Activated naive CD4-positive, alpha-beta T cell treated with anti-CD3 and anti-CD28 coated beads for 36 hours (primary cell): ENCODE results near the gene LYZL2. TPM values are rescaled to one million over a fixed set of nuclear protein-coding genes. Genes with fewer than 3 reads are reported as not detected.

ENCODE experiments used
- CTCF ChIA-PET: fragments of 350-600 bp; sonication (Branson Sonifier 250); formaldehyde crosslinking; loops from one replicate; lab custom pipeline; 2021; ENCODE audit warnings: antibody characterized with exemption; lab: Charles Lee
- DNase-seq: peaks from one replicate; pipeline ENCODE4 v3.0.0-alpha.2; 2020
- H3K27ac Mint-ChIP-seq: one replicate; pipeline ENCODE4 v1.8.0; 2021; ENCODE audit warnings: mild to moderate bottlenecking, mixed read lengths
- H3K27me3 Mint-ChIP-seq: one replicate; pipeline ENCODE4 v1.8.0; 2021; ENCODE audit warnings: low read depth, mixed read lengths
- H3K36me3 Mint-ChIP-seq: one replicate; pipeline ENCODE4 v1.8.0; 2021; ENCODE audit warnings: low read depth, mixed read lengths
- H3K4me1 Mint-ChIP-seq: one replicate; pipeline ENCODE4 v1.8.0; 2021; ENCODE audit warnings: low read depth, mixed read lengths
- H3K4me3 Mint-ChIP-seq: one replicate; pipeline ENCODE4 v1.8.0; 2021; ENCODE audit warnings: mild to moderate bottlenecking, moderate library complexity, mixed read lengths
- H3K9me3 Mint-ChIP-seq: one replicate; pipeline ENCODE4 v1.8.0; 2021; ENCODE audit warnings: mixed read lengths
- intact Hi-C: fragments of 100-400 bp; cut with micrococcal nuclease; formaldehyde crosslinking; loops from one replicate; pipeline ENCODE4 v1.15.1; 2023
- total RNA-seq, 2 experiments: library from RNA; stranded (reverse); gene quantifications; one replicate each; pipeline ENCODE4 v1.2.3, GENCODE V29; 2021

LYZL2 gene
- total RNA-seq, 2 experiments from 2014 or later = not detected

- CTCF ChIA-PET = interaction anchor here (0.5 to 2.7 kb wide), 7 partner anchors 12 to 1704 kb away, joined by 3 to 13 read pairs (median 4); no protein-coding TSS in a partner anchor
- H3K27ac Mint-ChIP-seq = no peak overlapping the region
- no peak overlapping the region for H3K4me3 Mint-ChIP-seq
- intact Hi-C loops = loop anchor here (2.0 kb wide), 1 partner anchor 191 kb away; no protein-coding TSS in a partner anchor
- H3K4me1 Mint-ChIP-seq = peaks cover 3% of the 10 kb centered on the region
- no peaks in the 10 kb centered on the region for H3K9me3 Mint-ChIP-seq
- DNase-seq = no peak
- H3K36me3 Mint-ChIP-seq = no peaks in the 10 kb centered on the region
- H3K27me3 Mint-ChIP-seq = no peaks in the 10 kb centered on the region
Measured at GRCh38 chr10:30583778-30584415, 45.7 kb downstream of the LYZL2 start.

- Mint-ChIP-seq H3K27me3 (no peaks in the 10 kb centered on the region), H3K36me3 (no peaks in the 10 kb centered on the region), H3K4me3 (no peak overlapping the region), H3K27ac (no peak overlapping the region), H3K9me3 (no peaks in the 10 kb centered on the region), H3K4me1 (peaks cover 3% of the 10 kb centered on the region)
- CTCF ChIA-PET = interaction anchor here (0.6 to 2.8 kb wide), 36 partner anchors 10 to 1680 kb away, joined by 3 to 37 read pairs (median 4); partner anchors contain the start of gene LYZL2
- peak; percentile 35 for DNase-seq
- intact Hi-C loops = loop anchor here (2.0 kb wide), 1 partner anchor 189 kb away; no protein-coding TSS in a partner anchor
Measured at GRCh38 chr10:30581779-30582380, 47.7 kb downstream of the LYZL2 start.

- intact Hi-C loops = no loop called here
- Mint-ChIP-seq H3K36me3 (no peaks in the 10 kb centered on the region), H3K27me3 (no peaks in the 10 kb centered on the region), H3K4me1 (peaks cover 3% of the 10 kb centered on the region), H3K4me3 (no peak overlapping the region), H3K9me3 (no peaks in the 10 kb centered on the region), H3K27ac (no peak overlapping the region)
- CTCF ChIA-PET = interaction anchor here (0.8 to 2.8 kb wide), 9 partner anchors 11 to 209 kb away, joined by 3 to 37 read pairs (median 5); partner anchors contain the start of gene LYZL2
- no peak for DNase-seq
Measured at GRCh38 chr10:30580676-30581075, 48.9 kb downstream of the LYZL2 start.

- no peaks in the 10 kb centered on the region for H3K9me3 Mint-ChIP-seq
- peaks cover 3% of the 10 kb centered on the region for H3K4me1 Mint-ChIP-seq
- no peak overlapping the region for H3K4me3 Mint-ChIP-seq
- no peak overlapping the region for H3K27ac Mint-ChIP-seq
- intact Hi-C loops = no loop called here
- DNase-seq = no peak
- H3K27me3 Mint-ChIP-seq = no peaks in the 10 kb centered on the region
- CTCF ChIA-PET = interaction anchor here (1.5 to 2.8 kb wide), 2 partner anchors 11 to 26 kb away, joined by 5 to 37 read pairs; no protein-coding TSS in a partner anchor
- no peaks in the 10 kb centered on the region for H3K36me3 Mint-ChIP-seq
Measured at GRCh38 chr10:30580241-30580640, 49.3 kb downstream of the LYZL2 start.

- no peak overlapping the region for H3K27ac Mint-ChIP-seq
- peaks cover 3% of the 10 kb centered on the region for H3K4me1 Mint-ChIP-seq
- CTCF ChIA-PET = no interaction called here
- no peak for DNase-seq
- H3K9me3 Mint-ChIP-seq = no peaks in the 10 kb centered on the region
- no peaks in the 10 kb centered on the region for H3K27me3 Mint-ChIP-seq
- H3K4me3 Mint-ChIP-seq = no peak overlapping the region
- H3K36me3 Mint-ChIP-seq = no peaks in the 10 kb centered on the region
- intact Hi-C loops = no loop called here
Measured at GRCh38 chr10:30579574-30579973, 50.0 kb downstream of the LYZL2 start.

- H3K4me3 Mint-ChIP-seq = no peak overlapping the region
- H3K27me3 Mint-ChIP-seq = no peaks in the 10 kb centered on the region
- no peaks in the 10 kb centered on the region for H3K4me1 Mint-ChIP-seq
- DNase-seq = no peak
- no peaks in the 10 kb centered on the region for H3K9me3 Mint-ChIP-seq
- CTCF ChIA-PET = no interaction called here
- intact Hi-C loops = no loop called here
- no peaks in the 10 kb centered on the region for H3K36me3 Mint-ChIP-seq
- H3K27ac Mint-ChIP-seq = no peak overlapping the region
Measured at GRCh38 chr10:30577048-30577447, 52.5 kb downstream of the LYZL2 start.

GRCh38 chr10:30576641-30577040 is 52.9 kb downstream of the LYZL2 start:
- CTCF ChIA-PET = no interaction called here
- Mint-ChIP-seq H3K36me3 (no peaks in the 10 kb centered on the region), H3K4me1 (no peaks in the 10 kb centered on the region), H3K27me3 (no peaks in the 10 kb centered on the region), H3K27ac (no peak overlapping the region), H3K9me3 (no peaks in the 10 kb centered on the region), H3K4me3 (no peak overlapping the region)
- intact Hi-C loops = no loop called here
- DNase-seq = no peak

GRCh38 chr10:30574432-30574796 is 55.1 kb downstream of the LYZL2 start:
- Mint-ChIP-seq H3K27ac (no peak overlapping the region), H3K36me3 (no peaks in the 10 kb centered on the region), H3K4me3 (no peak overlapping the region), H3K9me3 (no peaks in the 10 kb centered on the region), H3K4me1 (no peaks in the 10 kb centered on the region), H3K27me3 (no peaks in the 10 kb centered on the region)
- intact Hi-C loops = no loop called here
- CTCF ChIA-PET = no interaction called here
- DNase-seq = no peak

- Mint-ChIP-seq H3K4me1 (no peaks in the 10 kb centered on the region), H3K27ac (no peak overlapping the region), H3K36me3 (no peaks in the 10 kb centered on the region), H3K9me3 (no peaks in the 10 kb centered on the region), H3K27me3 (no peaks in the 10 kb centered on the region), H3K4me3 (no peak overlapping the region)
- no peak for DNase-seq
- intact Hi-C loops = no loop called here
- CTCF ChIA-PET = no interaction called here
Measured at GRCh38 chr10:30573721-30574431, 55.7 kb downstream of the LYZL2 start.

GRCh38 chr10:30565449-30565848 is 64.1 kb downstream of the LYZL2 start:
- CTCF ChIA-PET = no interaction called here
- H3K36me3 Mint-ChIP-seq = no peaks in the 10 kb centered on the region
- DNase-seq = no peak
- no peaks in the 10 kb centered on the region for H3K9me3 Mint-ChIP-seq
- no peak overlapping the region for H3K27ac Mint-ChIP-seq
- intact Hi-C loops = no loop called here
- no peak overlapping the region for H3K4me3 Mint-ChIP-seq
- H3K27me3 Mint-ChIP-seq = peaks cover 5% of the 10 kb centered on the region
- H3K4me1 Mint-ChIP-seq = no peaks in the 10 kb centered on the region

GRCh38 chr10:30562787-30563186 is 66.8 kb downstream of the LYZL2 start:
- intact Hi-C loops = no loop called here
- Mint-ChIP-seq H3K27me3 (peaks cover 5% of the 10 kb centered on the region), H3K36me3 (no peaks in the 10 kb centered on the region), H3K4me3 (no peak overlapping the region), H3K27ac (no peak overlapping the region), H3K4me1 (no peaks in the 10 kb centered on the region), H3K9me3 (no peaks in the 10 kb centered on the region)
- DNase-seq = peak; percentile 48
- CTCF ChIA-PET = interaction anchor here (0.6 to 3.3 kb wide), 2 partner anchors 28 to 796 kb away, joined by 3 to 15 read pairs; no protein-coding TSS in a partner anchor
